ENCODE data around the gene FAXDC2. TPM values are rescaled to one million over a fixed set of nuclear protein-coding genes. Genes with fewer than 3 reads are reported as not detected.
"Not testable (repeated sequence)": the region's sequence is repeated elsewhere in the genome, so short reads cannot be mapped to it uniquely, and the experiment has no call there.

The FAXDC2 gene
- total RNA-seq, 4 donors from 2014 or later, result 27.6 to 32.1 (median 29.5) TPM

DNA sequence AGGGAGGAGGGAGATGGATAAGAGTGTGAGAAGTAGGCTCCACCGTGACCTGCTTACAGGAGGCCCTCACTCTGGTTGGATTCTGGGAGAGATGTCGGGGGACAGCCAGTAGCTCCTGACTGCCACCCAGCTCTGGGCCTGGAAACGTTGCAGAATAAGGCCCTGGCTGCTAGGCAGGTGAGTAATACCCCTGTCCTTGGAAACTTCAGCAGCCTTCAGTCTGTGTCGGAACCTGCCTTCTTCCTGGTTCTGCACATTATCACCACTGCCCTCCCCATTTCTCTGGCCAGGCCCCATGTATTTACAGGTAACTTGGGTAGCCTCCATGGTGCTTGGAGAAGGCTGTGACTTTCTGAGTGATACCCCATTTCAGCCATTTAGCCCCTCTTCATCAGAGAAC lies 26.8 kb downstream of the FAXDC2 start:
- H3K36me3 ChIP-seq, result peaks cover 5 to 94% (median 73%) of the 10 kb centered on the region in 4 donors
- 91% methylated on average over 4 of the region's 4 CpGs for WGBS
- TF ChIP-seq EP300 (IDR thresholded peaks at IDR 0.05) (no peak), POLR2A (IDR thresholded peaks at IDR 0.05; ENCODE audit: low read depth) (no peak), CTCF (IDR thresholded peaks at IDR 0.05) (no peak), POLR2AphosphoS5 (IDR thresholded peaks at IDR 0.05) (no peak)
- no peak overlapping the region for H3K4me3 ChIP-seq
- DNase-seq (ENCODE audit: extremely low spot score), result no peak
- intact Hi-C loops (cut with DNase I), result no loop called here
- peaks cover 0 to 8% (median 3%) of the 10 kb centered on the region in 4 donors for H3K4me1 ChIP-seq
- no peak overlapping the region for H3K27ac ChIP-seq (replicated peaks in 1 of 4)
- H3K9me3 ChIP-seq, result no peaks in the 10 kb centered on the region
- H3K27me3 ChIP-seq, result no peaks in the 10 kb centered on the region

DNA sequence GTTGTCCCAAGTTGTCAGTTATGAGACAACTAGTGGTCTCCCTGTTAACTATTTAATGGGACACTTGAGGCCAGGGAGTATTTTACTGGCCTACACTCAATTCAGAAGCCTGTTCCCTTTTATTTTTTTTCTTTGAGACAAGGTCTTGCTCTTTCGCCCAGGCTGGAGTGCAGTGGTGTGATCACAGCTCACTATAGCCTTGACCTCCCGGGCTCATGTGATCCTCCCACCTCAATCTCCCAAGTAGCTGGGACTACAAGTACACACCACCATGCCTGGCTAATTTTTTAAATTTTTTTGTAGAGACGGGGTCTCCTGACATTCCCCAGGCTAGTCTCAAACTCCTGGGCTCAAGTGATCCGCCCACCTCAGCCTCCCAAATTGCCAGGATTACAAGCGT lies 27.5 kb downstream of the FAXDC2 start:
- intact Hi-C loops (cut with DNase I); H3K9me3 ChIP-seq; H3K27me3 ChIP-seq; H3K4me3 ChIP-seq; H3K27ac ChIP-seq (replicated peaks in 1 of 4); DNase-seq (ENCODE audit: extremely low spot score): not testable (repeated sequence)
- WGBS, result 87% methylated on average over 4 of the region's 5 CpGs
- peaks cover 5 to 94% (median 73%) of the 10 kb centered on the region in 4 donors for H3K36me3 ChIP-seq
- H3K4me1 ChIP-seq, result peaks cover 0 to 16% (median 10%) of the 10 kb centered on the region in 4 donors

- intact Hi-C loops (cut with DNase I), result no loop called here
- no peak for DNase-seq (ENCODE audit: extremely low spot score)
- TF ChIP-seq EP300 (IDR thresholded peaks at IDR 0.05) (no peak), POLR2AphosphoS5 (IDR thresholded peaks at IDR 0.05) (no peak), POLR2A (IDR thresholded peaks at IDR 0.05; ENCODE audit: low read depth) (no peak), CTCF (IDR thresholded peaks at IDR 0.05) (no peak)
- Histone ChIP-seq H3K27me3 (no peaks in the 10 kb centered on the region), H3K9me3 (no peaks in the 10 kb centered on the region), H3K4me3 (no peak overlapping the region), H3K4me1 (peaks cover 0 to 19% (median 14%) of the 10 kb centered on the region in 4 donors), H3K27ac (replicated peaks in 1 of 4) (no peak overlapping the region), H3K36me3 (peaks cover 10 to 97% (median 88%) of the 10 kb centered on the region in 4 donors)
- WGBS, result 92% methylated on average over 5 of the region's 5 CpGs
Measured at GRCh38 chr5:154820383-154820782, 30.0 kb downstream of the FAXDC2 start.

DNA sequence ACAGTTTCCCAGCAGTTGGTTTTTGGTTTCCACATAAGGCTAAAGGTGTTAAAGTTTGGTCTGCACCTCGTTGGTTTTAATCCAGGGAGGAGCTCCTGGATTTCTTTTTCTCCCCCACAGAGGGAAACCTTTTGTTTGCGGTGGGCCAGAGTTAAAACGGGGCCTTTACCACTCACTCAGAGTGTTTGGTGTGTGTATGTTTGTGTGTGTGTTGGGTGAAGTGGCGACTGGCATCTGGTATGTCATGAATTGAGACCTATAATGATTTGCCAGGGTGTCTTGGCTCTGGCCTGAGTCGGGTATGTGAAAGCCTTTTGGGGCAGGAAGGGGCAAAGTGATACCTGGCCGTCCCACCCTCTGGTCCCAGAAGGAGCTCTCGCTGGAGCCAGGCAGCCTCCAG lies 30.9 kb downstream of the FAXDC2 start:
- Histone ChIP-seq H3K27me3 (no peaks in the 10 kb centered on the region), H3K9me3 (no peaks in the 10 kb centered on the region), H3K4me3 (no peak overlapping the region), H3K4me1 (peaks cover 0 to 19% (median 14%) of the 10 kb centered on the region in 4 donors), H3K27ac (replicated peaks in 1 of 4) (peak overlapping the region in 1 of 4 donors; percentile 36), H3K36me3 (peaks cover 15 to 98% (median 92%) of the 10 kb centered on the region in 4 donors)
- WGBS, result 72% methylated on average over 7 of the region's 7 CpGs
- DNase-seq (ENCODE audit: extremely low spot score), result no peak
- intact Hi-C loops (cut with DNase I), result no loop called here
- no peak for TF ChIP-seq POLR2A (IDR thresholded peaks at IDR 0.05; ENCODE audit: low read depth)

- TF ChIP-seq CTCF (IDR thresholded peaks at IDR 0.05) (no peak), EP300 (IDR thresholded peaks at IDR 0.05) (no peak), POLR2A (IDR thresholded peaks at IDR 0.05; ENCODE audit: low read depth) (no peak), POLR2AphosphoS5 (IDR thresholded peaks at IDR 0.05) (no peak)
- Histone ChIP-seq H3K27me3 (no peaks in the 10 kb centered on the region), H3K4me3 (no peak overlapping the region), H3K4me1 (peaks cover 0 to 19% (median 14%) of the 10 kb centered on the region in 4 donors), H3K27ac (replicated peaks in 1 of 4) (peak overlapping the region; percentile 16 to 36 (median 28)), H3K9me3 (no peaks in the 10 kb centered on the region), H3K36me3 (peaks cover 15 to 98% (median 92%) of the 10 kb centered on the region in 4 donors)
- 41% methylated on average over 1 of the region's 2 CpGs for WGBS
- intact Hi-C loops (cut with DNase I), result no loop called here
- no peak for DNase-seq (ENCODE audit: extremely low spot score)
Measured at GRCh38 chr5:154818471-154819116, 31.8 kb downstream of the FAXDC2 start.
